Calu3 (cell line): ENCODE data around the gene GSTT4. TPM values are rescaled to one million over a fixed set of nuclear protein-coding genes. Genes with fewer than 3 reads are reported as not detected.
"Not testable (repeated sequence)": the region's sequence is repeated elsewhere in the genome, so short reads cannot be mapped to it uniquely, and the experiment has no call there.

Source experiments
- BruUV-seq: library from RNA; stranded (reverse); fragments of 400-500 nt; replicated peaks from 2 replicates; lab custom pipeline; 2021; lab: Mats Ljungman, UMichigan
- CTCF ChIA-PET: fragments of 300-600 bp; sonication (Branson Sonifier 250); formaldehyde crosslinking; loops from one replicate; lab custom pipeline; 2022; ENCODE audit warnings: antibody characterized with exemption; lab: Charles Lee
- DNase-seq: peaks from one replicate; pipeline ENCODE4 v3.0.0; 2022
- H3K27ac Mint-ChIP-seq: one replicate; pipeline ENCODE4 v1.8.0; 2022; ENCODE audit warnings: mixed read lengths; ENCODE audit not compliant: unreplicated experiment
- H3K27me3 Mint-ChIP-seq: one replicate; pipeline ENCODE4 v1.8.0; 2022; ENCODE audit warnings: mixed read lengths; ENCODE audit not compliant: unreplicated experiment
- H3K36me3 Mint-ChIP-seq: one replicate; pipeline ENCODE4 v1.8.0; 2022; ENCODE audit warnings: mild to moderate bottlenecking, moderate library complexity, mixed read lengths; ENCODE audit not compliant: insufficient read depth, unreplicated experiment
- H3K4me1 Mint-ChIP-seq: one replicate; pipeline ENCODE4 v1.8.0; 2022; ENCODE audit warnings: mild to moderate bottlenecking, low read depth, mixed read lengths; ENCODE audit not compliant: unreplicated experiment
- H3K4me3 Mint-ChIP-seq: one replicate; pipeline ENCODE4 v1.8.0; 2022; ENCODE audit warnings: mild to moderate bottlenecking, low read depth, moderate library complexity, mixed read lengths; ENCODE audit not compliant: unreplicated experiment
- H3K9me3 Mint-ChIP-seq: one replicate; pipeline ENCODE4 v1.8.0; 2022; ENCODE audit warnings: low read depth, mixed read lengths; ENCODE audit not compliant: unreplicated experiment
- intact Hi-C: fragments of 100-400 bp; cut with micrococcal nuclease; formaldehyde crosslinking; loops from one replicate; pipeline ENCODE4 v1.10.0; 2022; ENCODE audit not compliant: unreplicated experiment
- total RNA-seq: library from RNA; stranded (reverse); gene quantifications from 2 replicates; pipeline ENCODE4 v1.2.3, GENCODE V29; 2022
- TF ChIP-seq, protein P1 (sequence below): fragments of 200-600 bp; IDR thresholded peaks from one replicate; pipeline ENCODE4 v1.8.0; 2022; ENCODE audit warnings: antibody characterized with exemption; ENCODE audit not compliant: unreplicated experiment

Gene GSTT4
- total RNA-seq, 1 experiment from 2014 or later, result not detected

DNA sequence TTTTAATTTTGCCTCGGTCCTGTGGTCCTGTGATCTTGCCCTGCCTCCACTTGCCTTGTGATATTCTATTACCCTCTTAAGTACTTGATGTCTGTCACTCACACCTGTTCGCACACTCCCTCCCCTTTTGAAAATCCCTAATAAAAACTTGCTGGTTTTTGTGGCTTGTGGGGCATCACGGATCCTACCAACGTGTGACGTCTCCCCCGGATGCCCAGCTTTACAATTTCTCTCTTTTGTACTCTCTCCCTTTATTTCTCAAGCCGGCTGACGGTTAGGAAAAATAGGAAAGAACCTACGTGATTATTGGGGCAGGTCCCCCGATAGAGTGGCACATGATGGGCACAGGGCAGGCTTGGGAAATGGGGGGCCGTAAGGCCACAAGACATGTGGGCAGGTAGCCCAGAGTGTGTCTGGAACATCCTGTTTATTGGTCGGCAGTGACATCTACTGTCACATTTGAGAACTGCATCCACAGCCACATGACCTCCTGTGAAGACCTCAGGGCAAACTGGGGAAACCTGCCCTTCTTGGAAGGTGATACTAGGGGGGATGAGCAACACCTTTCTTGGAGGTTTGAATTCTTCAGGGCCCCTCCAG lies 48.9 kb downstream of the GSTT4 start:
- TF ChIP-seq, protein P1, sequence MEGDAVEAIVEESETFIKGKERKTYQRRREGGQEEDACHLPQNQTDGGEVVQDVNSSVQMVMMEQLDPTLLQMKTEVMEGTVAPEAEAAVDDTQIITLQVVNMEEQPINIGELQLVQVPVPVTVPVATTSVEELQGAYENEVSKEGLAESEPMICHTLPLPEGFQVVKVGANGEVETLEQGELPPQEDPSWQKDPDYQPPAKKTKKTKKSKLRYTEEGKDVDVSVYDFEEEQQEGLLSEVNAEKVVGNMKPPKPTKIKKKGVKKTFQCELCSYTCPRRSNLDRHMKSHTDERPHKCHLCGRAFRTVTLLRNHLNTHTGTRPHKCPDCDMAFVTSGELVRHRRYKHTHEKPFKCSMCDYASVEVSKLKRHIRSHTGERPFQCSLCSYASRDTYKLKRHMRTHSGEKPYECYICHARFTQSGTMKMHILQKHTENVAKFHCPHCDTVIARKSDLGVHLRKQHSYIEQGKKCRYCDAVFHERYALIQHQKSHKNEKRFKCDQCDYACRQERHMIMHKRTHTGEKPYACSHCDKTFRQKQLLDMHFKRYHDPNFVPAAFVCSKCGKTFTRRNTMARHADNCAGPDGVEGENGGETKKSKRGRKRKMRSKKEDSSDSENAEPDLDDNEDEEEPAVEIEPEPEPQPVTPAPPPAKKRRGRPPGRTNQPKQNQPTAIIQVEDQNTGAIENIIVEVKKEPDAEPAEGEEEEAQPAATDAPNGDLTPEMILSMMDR, result peak; percentile 91
- H3K4me3 Mint-ChIP-seq, H3K4me1 Mint-ChIP-seq, H3K27ac Mint-ChIP-seq, H3K9me3 Mint-ChIP-seq, BruUV-seq, H3K36me3 Mint-ChIP-seq: not testable (repeated sequence)
- intact Hi-C loops, result loop anchor here (5.0 kb wide), 1 partner anchor 94 kb away; no protein-coding TSS in a partner anchor
- DNase-seq, result peak; percentile 77
- CTCF ChIA-PET, result interaction anchor here (0.7 kb wide), 1 partner anchor 62 kb away, joined by 5 read pairs; the partner anchor contains the start of gene MIF
- H3K27me3 Mint-ChIP-seq, result peaks cover 12% of the 10 kb centered on the region

DNA sequence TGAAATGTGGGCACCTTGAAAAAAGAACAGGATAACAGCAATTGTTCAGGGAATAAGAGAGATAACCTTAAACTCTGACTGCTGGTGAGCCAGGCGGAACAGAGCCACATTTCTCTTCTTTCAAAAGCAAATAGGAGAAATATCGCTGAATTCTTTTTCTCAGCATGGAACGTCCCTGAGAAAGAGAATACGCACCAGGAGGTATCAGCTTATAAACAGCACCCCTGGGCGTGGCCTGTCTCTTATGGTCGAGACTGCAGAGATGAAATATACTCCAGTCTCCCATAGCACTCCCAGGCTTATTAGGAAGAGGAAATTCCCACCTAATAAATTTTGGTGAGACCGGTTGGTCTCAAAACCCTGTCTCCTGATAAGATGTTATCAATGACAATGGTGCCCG lies 49.4 kb downstream of the GSTT4 start:
- not testable (repeated sequence) for H3K4me1 Mint-ChIP-seq, H3K4me3 Mint-ChIP-seq

DNA sequence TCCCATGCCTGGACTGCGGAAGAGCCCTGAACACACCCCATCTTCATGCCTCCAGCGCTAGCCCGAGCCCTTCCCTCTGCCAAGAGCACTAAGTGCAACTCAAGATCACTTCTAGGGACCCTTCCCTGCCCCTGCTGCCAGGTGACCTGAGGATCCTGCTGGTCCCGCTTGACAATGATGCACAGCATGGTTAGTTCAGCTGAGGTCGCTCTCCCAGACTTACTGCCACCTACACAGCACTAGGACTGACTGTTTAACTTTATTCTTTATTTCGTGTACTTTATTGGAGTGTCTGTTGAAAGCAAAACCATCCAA lies 50.3 kb downstream of the GSTT4 start:
- DNase-seq, H3K27ac Mint-ChIP-seq, H3K9me3 Mint-ChIP-seq, CTCF ChIA-PET, H3K4me3 Mint-ChIP-seq, BruUV-seq, H3K4me1 Mint-ChIP-seq, H3K36me3 Mint-ChIP-seq: not testable (repeated sequence)
- intact Hi-C loops, result loop anchor here (5.0 kb wide), 1 partner anchor 93 kb away; no protein-coding TSS in a partner anchor
- H3K27me3 Mint-ChIP-seq, result peaks cover 12% of the 10 kb centered on the region

More for the DNA sequence above, 49.4 kb downstream of the GSTT4 start:
- H3K36me3 Mint-ChIP-seq, BruUV-seq, DNase-seq, H3K9me3 Mint-ChIP-seq, H3K27ac Mint-ChIP-seq: not testable (repeated sequence)
- intact Hi-C loops, result loop anchor here (5.0 kb wide), 1 partner anchor 94 kb away; no protein-coding TSS in a partner anchor
- H3K27me3 Mint-ChIP-seq, result peaks cover 12% of the 10 kb centered on the region
- CTCF ChIA-PET, result interaction anchor here (0.7 kb wide), 1 partner anchor 62 kb away, joined by 5 read pairs; the partner anchor contains the start of gene MIF

DNA sequence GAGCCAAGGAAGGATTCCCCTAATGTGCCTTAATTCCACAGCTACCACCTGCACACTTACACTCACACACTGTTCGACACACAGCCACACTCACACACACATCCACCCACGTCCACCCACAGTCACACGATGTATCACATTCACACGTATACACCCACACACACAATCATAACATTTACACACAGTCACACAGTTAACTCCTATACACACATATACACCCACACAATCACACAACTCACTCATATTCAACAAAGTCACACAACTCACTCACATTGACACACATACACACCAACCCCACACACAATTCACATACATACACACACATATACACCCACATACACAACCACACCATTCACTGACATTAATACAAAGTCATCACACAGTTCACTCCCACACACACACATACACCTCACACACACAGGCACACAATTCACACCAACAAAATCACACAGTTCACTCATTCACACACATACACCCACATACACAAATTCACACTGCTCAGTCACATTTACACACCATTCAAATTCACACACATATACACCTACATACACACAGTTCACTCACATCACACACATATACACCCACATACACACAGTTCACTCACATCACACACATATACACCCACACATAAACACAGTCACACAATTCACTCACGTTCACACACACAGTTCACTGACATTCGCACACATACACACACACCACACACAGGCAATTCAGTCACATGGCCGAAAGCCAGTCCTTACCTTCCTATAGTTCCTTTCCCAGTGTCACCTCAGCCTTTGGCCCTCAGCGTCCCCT lies 50.9 kb downstream of the GSTT4 start:
- BruUV-seq, DNase-seq, H3K27ac Mint-ChIP-seq, CTCF ChIA-PET, H3K4me1 Mint-ChIP-seq, H3K4me3 Mint-ChIP-seq, H3K36me3 Mint-ChIP-seq, H3K9me3 Mint-ChIP-seq, intact Hi-C loops: not testable (repeated sequence)
- peaks cover 12% of the 10 kb centered on the region for H3K27me3 Mint-ChIP-seq

DNA sequence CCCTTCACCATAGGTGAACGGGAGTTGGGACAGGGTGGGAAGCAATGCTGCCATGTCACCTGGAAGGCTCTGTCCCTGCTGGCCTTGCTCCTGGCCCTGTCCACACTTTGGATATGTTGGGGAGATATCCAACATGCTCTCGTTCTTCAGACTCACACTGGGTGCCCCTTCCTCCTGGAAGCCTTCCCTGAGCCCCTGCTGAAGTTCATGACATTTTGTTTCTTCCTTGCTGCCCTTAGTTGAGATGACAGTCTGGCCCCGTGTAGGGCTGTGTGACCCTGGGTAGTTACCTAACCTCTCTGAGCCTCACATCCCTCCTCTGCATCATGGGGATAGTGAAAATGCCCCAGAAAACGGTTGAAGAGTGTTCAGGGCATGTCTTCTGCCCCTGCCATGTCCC lies 51.8 kb downstream of the GSTT4 start:
- peaks cover 12% of the 10 kb centered on the region for H3K27me3 Mint-ChIP-seq
- H3K4me3 Mint-ChIP-seq, H3K4me1 Mint-ChIP-seq, intact Hi-C loops, H3K9me3 Mint-ChIP-seq, H3K27ac Mint-ChIP-seq, DNase-seq, BruUV-seq, H3K36me3 Mint-ChIP-seq, CTCF ChIA-PET: not testable (repeated sequence)

DNA sequence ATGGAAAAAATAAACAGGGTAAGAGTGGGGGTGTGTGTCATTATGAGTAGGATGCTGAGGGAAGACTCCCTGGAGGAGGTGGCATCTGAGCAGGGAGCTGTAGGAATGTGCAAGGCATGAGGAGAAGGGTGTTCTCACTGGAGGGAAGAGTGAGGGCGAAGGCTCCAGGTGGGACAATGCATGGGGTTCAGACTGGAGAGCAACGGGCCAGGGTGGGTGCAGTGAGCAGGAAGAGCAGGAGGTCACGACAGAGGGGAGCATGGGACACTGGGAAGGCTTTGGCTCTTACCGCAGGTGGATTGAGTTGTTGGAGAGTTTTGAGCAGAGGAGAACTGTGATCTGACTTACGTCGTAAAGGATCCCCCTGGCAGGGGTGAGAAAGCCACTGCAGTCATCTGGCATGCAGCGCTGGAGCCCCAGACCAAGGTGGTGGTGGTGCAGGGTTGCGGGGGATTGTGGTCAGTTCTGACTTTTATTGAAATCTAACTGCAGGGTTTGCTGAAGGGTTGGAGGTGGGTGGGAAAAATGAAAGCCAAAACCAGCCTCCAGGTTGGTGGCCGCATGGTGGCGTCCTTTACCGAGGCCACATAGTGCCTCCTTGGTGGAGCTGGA lies 52.4 kb downstream of the GSTT4 start:
- H3K27ac Mint-ChIP-seq, CTCF ChIA-PET, H3K4me3 Mint-ChIP-seq, H3K36me3 Mint-ChIP-seq, H3K4me1 Mint-ChIP-seq, intact Hi-C loops, BruUV-seq, H3K9me3 Mint-ChIP-seq, DNase-seq: not testable (repeated sequence)
- H3K27me3 Mint-ChIP-seq, result peaks cover 12% of the 10 kb centered on the region

DNA sequence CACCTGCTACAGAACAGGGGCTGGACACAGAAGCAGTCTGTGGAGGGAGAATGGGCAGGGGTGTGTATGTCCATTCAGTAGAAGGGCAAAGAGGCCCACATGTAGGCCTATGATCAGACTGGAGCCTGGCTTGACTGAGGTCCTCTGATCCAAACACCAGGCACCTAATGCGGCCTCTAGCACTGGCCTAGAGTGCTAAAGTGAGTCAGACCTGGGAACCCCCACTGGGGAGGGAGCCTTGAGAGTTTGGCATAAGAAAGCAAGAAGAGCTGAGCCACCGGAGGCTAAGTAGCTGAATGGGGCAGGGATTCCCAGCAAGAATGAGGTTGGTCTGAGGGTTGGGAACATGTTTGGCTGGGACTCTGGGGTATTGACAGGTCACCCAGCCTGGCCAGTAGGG lies 53.9 kb downstream of the GSTT4 start:
- CTCF ChIA-PET, H3K9me3 Mint-ChIP-seq, H3K4me1 Mint-ChIP-seq, DNase-seq, H3K36me3 Mint-ChIP-seq, intact Hi-C loops, BruUV-seq, H3K27ac Mint-ChIP-seq, H3K4me3 Mint-ChIP-seq: not testable (repeated sequence)
- peaks cover 12% of the 10 kb centered on the region for H3K27me3 Mint-ChIP-seq

DNA sequence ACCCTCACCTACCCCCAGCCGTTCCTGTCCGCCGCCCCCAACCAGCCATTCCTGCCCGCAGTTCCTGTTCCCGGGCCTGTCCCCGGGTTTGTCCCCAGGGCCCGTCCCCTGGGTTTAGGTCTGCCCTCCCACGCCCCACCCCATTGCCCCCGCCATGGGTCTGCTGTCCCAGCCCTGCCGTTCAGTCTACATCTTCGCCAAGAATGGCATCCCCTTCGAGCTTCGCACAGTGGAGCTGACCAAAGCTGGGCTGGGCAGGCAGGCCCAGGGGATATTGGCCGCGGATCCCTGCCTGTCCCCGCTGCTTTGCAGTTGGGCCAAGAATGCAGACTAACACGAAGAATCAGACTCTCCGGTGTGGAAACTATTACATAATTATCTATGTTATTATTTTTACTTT lies 55.5 kb downstream of the GSTT4 start:
- DNase-seq, H3K36me3 Mint-ChIP-seq, BruUV-seq, CTCF ChIA-PET, H3K27ac Mint-ChIP-seq, H3K4me3 Mint-ChIP-seq, intact Hi-C loops, H3K9me3 Mint-ChIP-seq, H3K4me1 Mint-ChIP-seq: not testable (repeated sequence)
- H3K27me3 Mint-ChIP-seq, result peaks cover 12% of the 10 kb centered on the region
